ENCODE measurements around the gene CD300C.

CD300C gene

DNA sequence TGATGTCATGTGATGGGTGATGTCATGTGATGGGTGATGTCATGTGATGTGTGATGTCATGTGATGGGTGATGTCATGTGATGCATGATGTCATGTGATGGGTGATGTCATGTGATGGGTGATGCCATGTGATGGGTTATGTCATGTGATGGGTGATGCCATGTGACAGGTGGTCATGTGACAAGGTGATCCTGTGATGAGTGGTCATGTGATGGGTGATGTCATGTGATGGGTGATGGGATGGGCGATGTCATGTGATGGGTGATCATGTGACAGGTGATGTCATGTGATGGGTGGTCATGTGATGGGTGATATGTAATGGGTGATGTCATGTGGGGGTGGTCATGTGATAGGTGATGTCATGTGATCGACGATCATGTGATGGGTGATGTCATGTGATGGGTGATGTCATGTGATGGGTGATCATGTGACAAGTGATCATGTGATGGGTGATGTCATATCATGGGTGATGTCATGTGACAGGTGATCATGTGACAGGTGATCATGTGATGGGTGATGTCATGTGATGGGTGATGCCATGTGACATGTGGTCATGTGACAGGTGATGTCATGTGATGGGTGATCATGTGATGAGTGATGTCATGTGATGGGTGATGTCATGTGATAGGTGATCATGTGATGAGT lies 31.8 kb downstream of the CD300C start:
- Histone ChIP-seq H3K4me3 (ENCODE audit: low read length) (no peak overlapping the region), H2AFZ (ENCODE audit: low read length) (no peak overlapping the region), H3K27ac (ENCODE audit: low read length) (no peak overlapping the region), H3K27me3 (replicated peaks; ENCODE audit: insufficient read depth, low read length) (peaks cover 63% of the 10 kb centered on the region), H3K9ac (ENCODE audit: low read length) (no peak overlapping the region), H3K4me2 (ENCODE audit: low read depth, low read length) (no peak overlapping the region), H4K20me1 (ENCODE audit: insufficient read depth, low read length) (no peaks in the 10 kb centered on the region), H3K79me2 (ENCODE audit: low read length) (no peaks in the 10 kb centered on the region), H3K4me1 (ENCODE audit: low read length) (no peaks in the 10 kb centered on the region), H3K9me2 (replicated peaks; ENCODE audit: insufficient read depth, low read length) (no peaks in the 10 kb centered on the region), H3K36me3 (replicated peaks; ENCODE audit: insufficient read depth, low read length) (no peaks in the 10 kb centered on the region), H3K9me3 (replicated peaks; ENCODE audit: insufficient read depth, low read length) (no peaks in the 10 kb centered on the region), H3F3A (ENCODE audit: insufficient read depth, low read length) (no peaks in the 10 kb centered on the region)
- DNase-seq: peak; percentile 10
- TF ChIP-seq CTCF (IDR thresholded peaks at IDR 0.05; ENCODE audit: low read length) (no peak), EZH2phosphoT487 (IDR thresholded peaks at IDR 0.05; ENCODE audit: low read length) (no peak), EZH2 (optimal IDR thresholded peaks at IDR 0.05; ENCODE audit: low read depth, low read length) (no peak)

DNA sequence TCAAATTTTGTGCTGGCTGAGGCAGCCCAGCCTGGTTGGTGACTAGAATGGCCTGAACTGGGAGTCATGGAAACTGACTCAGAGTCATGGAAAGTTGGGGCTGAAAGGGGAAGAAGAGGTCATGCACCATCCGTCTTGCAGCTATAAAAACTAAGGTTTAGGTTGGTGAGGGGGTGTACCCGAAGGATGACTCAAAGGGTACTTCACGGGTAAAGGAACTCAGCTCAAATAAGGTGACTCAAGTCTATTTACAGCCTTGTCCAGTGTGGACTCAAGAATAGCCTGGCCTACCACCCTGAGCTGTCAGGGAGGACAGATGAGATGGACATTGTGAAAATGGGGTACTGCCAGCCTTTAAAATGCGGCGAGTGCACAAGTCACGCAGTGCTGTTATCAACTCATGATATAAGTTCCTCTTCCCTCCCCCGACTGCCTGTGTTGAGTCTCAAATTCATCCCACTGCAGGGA lies 33.3 kb downstream of the CD300C start:
- Histone ChIP-seq H3K9me3 (replicated peaks; ENCODE audit: insufficient read depth, low read length) (no peaks in the 10 kb centered on the region), H4K20me1 (ENCODE audit: insufficient read depth, low read length) (no peaks in the 10 kb centered on the region), H3K4me1 (ENCODE audit: low read length) (no peaks in the 10 kb centered on the region), H3F3A (ENCODE audit: insufficient read depth, low read length) (no peaks in the 10 kb centered on the region), H3K4me2 (ENCODE audit: low read depth, low read length) (no peak overlapping the region), H3K9me2 (replicated peaks; ENCODE audit: insufficient read depth, low read length) (no peaks in the 10 kb centered on the region), H3K27ac (ENCODE audit: low read length) (no peak overlapping the region), H3K9ac (ENCODE audit: low read length) (no peak overlapping the region), H3K79me2 (ENCODE audit: low read length) (no peaks in the 10 kb centered on the region), H3K4me3 (ENCODE audit: low read length) (no peak overlapping the region), H2AFZ (ENCODE audit: low read length) (no peak overlapping the region), H3K36me3 (replicated peaks; ENCODE audit: insufficient read depth, low read length) (no peaks in the 10 kb centered on the region), H3K27me3 (replicated peaks; ENCODE audit: insufficient read depth, low read length) (peaks cover 66% of the 10 kb centered on the region)
- TF ChIP-seq EZH2phosphoT487 (IDR thresholded peaks at IDR 0.05; ENCODE audit: low read length) (no peak), CTCF (IDR thresholded peaks at IDR 0.05; ENCODE audit: low read length) (no peak), EZH2 (optimal IDR thresholded peaks at IDR 0.05; ENCODE audit: low read depth, low read length) (no peak)
- no peak for DNase-seq

- H3K79me2 ChIP-seq (ENCODE audit: low read length): no peaks in the 10 kb centered on the region
- H3K4me3 ChIP-seq (ENCODE audit: low read length): no peak overlapping the region
- peaks cover 64% of the 10 kb centered on the region for H3K27me3 ChIP-seq (replicated peaks; ENCODE audit: insufficient read depth, low read length)
- H2AFZ ChIP-seq (ENCODE audit: low read length): no peak overlapping the region
- no peak overlapping the region for H3K9ac ChIP-seq (ENCODE audit: low read length)
- no peak overlapping the region for H3K27ac ChIP-seq (ENCODE audit: low read length)
- H3K9me2 ChIP-seq (replicated peaks; ENCODE audit: insufficient read depth, low read length): no peaks in the 10 kb centered on the region
- H3K4me1 ChIP-seq (ENCODE audit: low read length): no peaks in the 10 kb centered on the region
- H3K36me3 ChIP-seq (replicated peaks; ENCODE audit: insufficient read depth, low read length): no peaks in the 10 kb centered on the region
- no peaks in the 10 kb centered on the region for H3K9me3 ChIP-seq (replicated peaks; ENCODE audit: insufficient read depth, low read length)
- H3F3A ChIP-seq (ENCODE audit: insufficient read depth, low read length): no peaks in the 10 kb centered on the region
- DNase-seq: no peak
- H4K20me1 ChIP-seq (ENCODE audit: insufficient read depth, low read length): no peaks in the 10 kb centered on the region
- no peak overlapping the region for H3K4me2 ChIP-seq (ENCODE audit: low read depth, low read length)
- TF ChIP-seq EZH2phosphoT487 (IDR thresholded peaks at IDR 0.05; ENCODE audit: low read length): no peak
- no peak for TF ChIP-seq CTCF (IDR thresholded peaks at IDR 0.05; ENCODE audit: low read length)
- no peak for TF ChIP-seq EZH2 (optimal IDR thresholded peaks at IDR 0.05; ENCODE audit: low read depth, low read length)
These were observed 33.9 kb downstream of the CD300C start for GRCh38 chr17:74512036-74512435.

Measured in MM.1S (cell line).